ENCODE data around the gene IFT80.
A peak's percentile ranks its signal among the peaks of the same experiment; 100 is the strongest.

IFT80 gene

GRCh38 chr3:160409812-160410610 lies 11.0 kb upstream of the IFT80 start:
- no peak for TF ChIP-seq GATA3 (IDR thresholded peaks at IDR 0.05; ENCODE audit: low read depth, low read length)
- no peak for TF ChIP-seq GATA2 (IDR thresholded peaks at IDR 0.05; ENCODE audit: low read depth, low read length)

- TF ChIP-seq GATA2 (IDR thresholded peaks at IDR 0.05; ENCODE audit: low read depth, low read length) (no peak), GATA3 (IDR thresholded peaks at IDR 0.05; ENCODE audit: low read depth, low read length) (no peak)
Observed at GRCh38 chr3:160403796-160404470, 4.9 kb upstream of the IFT80 start.

GRCh38 chr3:160403028-160403545 lies 4.1 kb upstream of the IFT80 start:
- TF ChIP-seq GATA3 (IDR thresholded peaks at IDR 0.05; ENCODE audit: low read depth, low read length) (no peak), GATA2 (IDR thresholded peaks at IDR 0.05; ENCODE audit: low read depth, low read length) (no peak)

- TF ChIP-seq GATA2 (IDR thresholded peaks at IDR 0.05; ENCODE audit: low read depth, low read length) (no peak), GATA3 (IDR thresholded peaks at IDR 0.05; ENCODE audit: low read depth, low read length) (no peak)
Observed at GRCh38 chr3:160402221-160403027, 3.4 kb upstream of the IFT80 start.

- TF ChIP-seq GATA2 (IDR thresholded peaks at IDR 0.05; ENCODE audit: low read depth, low read length) (no peak), GATA3 (IDR thresholded peaks at IDR 0.05; ENCODE audit: low read depth, low read length) (no peak)
Observed at GRCh38 chr3:160401291-160402095, 2.5 kb upstream of the IFT80 start.

- TF ChIP-seq GATA3 (IDR thresholded peaks at IDR 0.05; ENCODE audit: low read depth, low read length) (no peak), GATA2 (IDR thresholded peaks at IDR 0.05; ENCODE audit: low read depth, low read length) (0 out of 2 replicates have a peak, but pooled peaks have one; percentile 3)
Observed at GRCh38 chr3:160400702-160401150, 1.7 kb upstream of the IFT80 start.

GRCh38 chr3:160400030-160400701 lies 1.1 kb upstream of the IFT80 start:
- TF ChIP-seq GATA2 (IDR thresholded peaks at IDR 0.05; ENCODE audit: low read depth, low read length) = no peak
- TF ChIP-seq GATA3 (IDR thresholded peaks at IDR 0.05; ENCODE audit: low read depth, low read length) = no peak

GRCh38 chr3:160398820-160399124 lies 253 bp downstream of the IFT80 start:
- TF ChIP-seq GATA2 (IDR thresholded peaks at IDR 0.05; ENCODE audit: low read depth, low read length) (no peak), GATA3 (IDR thresholded peaks at IDR 0.05; ENCODE audit: low read depth, low read length) (no peak)

GRCh38 chr3:160395297-160395696 lies 3.7 kb downstream of the IFT80 start:
- TF ChIP-seq GATA2 (IDR thresholded peaks at IDR 0.05; ENCODE audit: low read depth, low read length) (no peak), GATA3 (IDR thresholded peaks at IDR 0.05; ENCODE audit: low read depth, low read length) (no peak)

GRCh38 chr3:160394009-160394392 lies 5.0 kb downstream of the IFT80 start:
- TF ChIP-seq GATA2 (IDR thresholded peaks at IDR 0.05; ENCODE audit: low read depth, low read length) (no peak), GATA3 (IDR thresholded peaks at IDR 0.05; ENCODE audit: low read depth, low read length) (no peak)

GRCh38 chr3:160393346-160394008 lies 5.5 kb downstream of the IFT80 start:
- TF ChIP-seq GATA3 (IDR thresholded peaks at IDR 0.05; ENCODE audit: low read depth, low read length) = no peak
- TF ChIP-seq GATA2 (IDR thresholded peaks at IDR 0.05; ENCODE audit: low read depth, low read length) = no peak

- TF ChIP-seq GATA2 (IDR thresholded peaks at IDR 0.05; ENCODE audit: low read depth, low read length) = no peak
- TF ChIP-seq GATA3 (IDR thresholded peaks at IDR 0.05; ENCODE audit: low read depth, low read length) = no peak
Observed at GRCh38 chr3:160392798-160393197, 6.2 kb downstream of the IFT80 start.
